ENCODE data around the gene AP5Z1.
A peak's percentile ranks its signal among the peaks of the same experiment; 100 is the strongest.

- TF ChIP-seq CTCF (IDR thresholded peaks at IDR 0.05) (peak in 3 of 4 experiments; percentile 72 to 88 (median 81)), POLR2A (IDR thresholded peaks at IDR 0.05) (no peak)
These were observed 54.8 kb downstream of the AP5Z1 start for GRCh38 chr7:4830176-4830575.

Data from gastroesophageal sphincter (tissue), 3 donors.